Measurements from ENCODE around the gene CTRL.

GRCh38 chr16:67954421-67955196 is 22.9 kb upstream of the CTRL start:
- TF ChIP-seq, protein P1, sequence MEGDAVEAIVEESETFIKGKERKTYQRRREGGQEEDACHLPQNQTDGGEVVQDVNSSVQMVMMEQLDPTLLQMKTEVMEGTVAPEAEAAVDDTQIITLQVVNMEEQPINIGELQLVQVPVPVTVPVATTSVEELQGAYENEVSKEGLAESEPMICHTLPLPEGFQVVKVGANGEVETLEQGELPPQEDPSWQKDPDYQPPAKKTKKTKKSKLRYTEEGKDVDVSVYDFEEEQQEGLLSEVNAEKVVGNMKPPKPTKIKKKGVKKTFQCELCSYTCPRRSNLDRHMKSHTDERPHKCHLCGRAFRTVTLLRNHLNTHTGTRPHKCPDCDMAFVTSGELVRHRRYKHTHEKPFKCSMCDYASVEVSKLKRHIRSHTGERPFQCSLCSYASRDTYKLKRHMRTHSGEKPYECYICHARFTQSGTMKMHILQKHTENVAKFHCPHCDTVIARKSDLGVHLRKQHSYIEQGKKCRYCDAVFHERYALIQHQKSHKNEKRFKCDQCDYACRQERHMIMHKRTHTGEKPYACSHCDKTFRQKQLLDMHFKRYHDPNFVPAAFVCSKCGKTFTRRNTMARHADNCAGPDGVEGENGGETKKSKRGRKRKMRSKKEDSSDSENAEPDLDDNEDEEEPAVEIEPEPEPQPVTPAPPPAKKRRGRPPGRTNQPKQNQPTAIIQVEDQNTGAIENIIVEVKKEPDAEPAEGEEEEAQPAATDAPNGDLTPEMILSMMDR (IDR thresholded peaks at IDR 0.05), result no peak
- TF ChIP-seq POLR2A (IDR thresholded peaks at IDR 0.05), result no peak
